CD4-positive, alpha-beta memory T cell (primary cell): Measurements from ENCODE around the gene CYTL1. TPM values are rescaled to one million over a fixed set of nuclear protein-coding genes. Genes with fewer than 3 reads are reported as not detected.

Experiments
- CTCF ChIA-PET: fragments of 350-600 bp; sonication (Branson Sonifier 250); formaldehyde crosslinking; loops from one replicate; lab custom pipeline; 2021; ENCODE audit warnings: inconsistent platforms; ENCODE audit not compliant: partially characterized antibody; lab: Charles Lee
- POLR2A ChIA-PET: fragments of 350-600 bp; sonication (Branson Sonifier 250); formaldehyde crosslinking; loops from one replicate; lab custom pipeline; 2021; ENCODE audit not compliant: partially characterized antibody; lab: Charles Lee
- DNase-seq, 5 donors: peaks; one replicate each; pipeline versions ENCODE4 v3.0.0 to v3.0.0-alpha.2; 2020 to 2022; ENCODE audit warnings: mixed read lengths in 1 of 5
- H3K27ac ChIP-seq: one replicate; pipeline ENCODE4 v1.7.0; 2013; ENCODE audit warnings: low read depth, low read length
- H3K27me3 ChIP-seq: 2 replicates; pipeline ENCODE4 v1.7.0; 2013; ENCODE audit warnings: mild to moderate bottlenecking, low read length, moderate library complexity; ENCODE audit not compliant: insufficient read depth
- H3K36me3 ChIP-seq: 2 replicates; pipeline ENCODE4 v1.7.0; 2013; ENCODE audit warnings: mild to moderate bottlenecking, low read length, moderate library complexity; ENCODE audit not compliant: insufficient read depth
- H3K4me1 ChIP-seq: 2 replicates; pipeline ENCODE4 v1.7.0; 2013; ENCODE audit warnings: mild to moderate bottlenecking, low read length, moderate library complexity; ENCODE audit not compliant: insufficient read depth
- H3K4me3 ChIP-seq, 2 donors: one replicate each; pipeline ENCODE4 v1.7.0; 2013; ENCODE audit warnings: low read length in 2 of 2, mild to moderate bottlenecking in 1 of 2
- H3K9me3 ChIP-seq, 2 donors: one replicate each; pipeline ENCODE4 v1.7.0; 2013; ENCODE audit warnings: low read length in 2 of 2, control low read depth in 1 of 2; ENCODE audit not compliant: control insufficient read depth in 1 of 2
- H3K27ac Mint-ChIP-seq, 7 donors: one replicate each; pipeline ENCODE4 v1.8.0; 2020 to 2021; ENCODE audit warnings: mixed read lengths in 7 of 7, mild to moderate bottlenecking in 6 of 7, inconsistent platforms in 3 of 7, moderate library complexity in 3 of 7
- H3K27me3 Mint-ChIP-seq, 2 donors: one replicate each; pipeline ENCODE4 v1.8.0; 2020 to 2021; ENCODE audit warnings: mixed read lengths in 2 of 2
- H3K36me3 Mint-ChIP-seq, 2 donors: one replicate each; pipeline ENCODE4 v1.8.0; 2020 to 2021; ENCODE audit warnings: mixed read lengths in 2 of 2, inconsistent platforms in 1 of 2, mild to moderate bottlenecking in 1 of 2
- H3K4me1 Mint-ChIP-seq, 4 donors: one replicate each; pipeline ENCODE4 v1.8.0; 2020 to 2021; ENCODE audit warnings: mixed read lengths in 4 of 4, mild to moderate bottlenecking in 1 of 4
- H3K4me3 Mint-ChIP-seq, 8 donors: one replicate each; pipeline ENCODE4 v1.8.0; 2020 to 2021; ENCODE audit warnings: mixed read lengths in 8 of 8, mild to moderate bottlenecking in 7 of 8, moderate library complexity in 6 of 8, inconsistent platforms in 3 of 8
- H3K9me3 Mint-ChIP-seq, 8 donors: one replicate each; pipeline ENCODE4 v1.8.0; 2020 to 2021; ENCODE audit warnings: mixed read lengths in 8 of 8, mild to moderate bottlenecking in 5 of 8, inconsistent platforms in 3 of 8, moderate library complexity in 1 of 8
- intact Hi-C: fragments of 100-400 bp; cut with micrococcal nuclease; formaldehyde crosslinking; loops from one replicate; pipeline ENCODE4 v1.15.1; 2023
- polyA plus RNA-seq, 2 donors: library from polyadenylated mRNA; unstranded; fragments of 300-500 nt; fragmentation: Illumina TruSeq; gene quantifications; one replicate each; pipeline ENCODE4 v1.2.3, GENCODE V29; 2021
- total RNA-seq, 2 experiments: library from RNA; stranded (reverse); gene quantifications; one replicate each; pipeline ENCODE4 v1.2.3, GENCODE V29; 2021

The CYTL1 gene
- total and polyA plus RNA-seq, 4 experiments from 2014 or later, result not detected

GRCh38 chr4:5021546-5021945 is 2.3 kb upstream of the CYTL1 start:
- Mint-ChIP-seq H3K9me3 (peaks cover 0 to 3% (median 0%) of the 10 kb centered on the region in 8 donors), H3K27me3 (peaks cover 14 to 17% of the 10 kb centered on the region in 2 donors), H3K4me3 (no peak overlapping the region), H3K36me3 (no peaks in the 10 kb centered on the region), H3K27ac (no peak overlapping the region), H3K4me1 (no peaks in the 10 kb centered on the region)
- no peaks in the 10 kb centered on the region for H3K9me3 ChIP-seq
- no peak overlapping the region for H3K27ac ChIP-seq
- intact Hi-C loops, result no loop called here
- POLR2A ChIA-PET, result no interaction called here
- no peaks in the 10 kb centered on the region for H3K27me3 ChIP-seq
- H3K4me3 ChIP-seq, result no peak overlapping the region
- H3K4me1 ChIP-seq, result no peaks in the 10 kb centered on the region
- DNase-seq, result no peak
- no peaks in the 10 kb centered on the region for H3K36me3 ChIP-seq
- CTCF ChIA-PET, result no interaction called here

GRCh38 chr4:5020341-5020740 is 1.1 kb upstream of the CYTL1 start:
- H3K27ac Mint-ChIP-seq, result no peak overlapping the region
- H3K27me3 Mint-ChIP-seq, result peaks cover 9 to 19% of the 10 kb centered on the region in 2 donors
- no peak overlapping the region for H3K4me3 Mint-ChIP-seq
- ChIA-PET POLR2A (no interaction called here), CTCF (no interaction called here)
- H3K36me3 Mint-ChIP-seq, result no peaks in the 10 kb centered on the region
- H3K4me1 ChIP-seq, result no peaks in the 10 kb centered on the region
- H3K9me3 Mint-ChIP-seq, result peaks cover 0 to 3% (median 0%) of the 10 kb centered on the region in 8 donors
- no peaks in the 10 kb centered on the region for H3K27me3 ChIP-seq
- no peaks in the 10 kb centered on the region for H3K9me3 ChIP-seq
- intact Hi-C loops, result no loop called here
- H3K4me3 ChIP-seq, result no peak overlapping the region
- DNase-seq, result no peak
- no peaks in the 10 kb centered on the region for H3K4me1 Mint-ChIP-seq
- H3K36me3 ChIP-seq, result no peaks in the 10 kb centered on the region
- H3K27ac ChIP-seq, result no peak overlapping the region

GRCh38 chr4:5019796-5020195 is 538 bp upstream of the CYTL1 start:
- Mint-ChIP-seq H3K4me1 (no peaks in the 10 kb centered on the region), H3K36me3 (no peaks in the 10 kb centered on the region), H3K9me3 (peaks cover 0 to 3% (median 0%) of the 10 kb centered on the region in 8 donors), H3K27me3 (peaks cover 9 to 17% of the 10 kb centered on the region in 2 donors), H3K4me3 (no peak overlapping the region), H3K27ac (no peak overlapping the region)
- H3K27ac ChIP-seq, result no peak overlapping the region
- H3K4me3 ChIP-seq, result no peak overlapping the region
- ChIA-PET CTCF (no interaction called here), POLR2A (no interaction called here)
- no peaks in the 10 kb centered on the region for H3K4me1 ChIP-seq
- H3K9me3 ChIP-seq, result no peaks in the 10 kb centered on the region
- no peaks in the 10 kb centered on the region for H3K36me3 ChIP-seq
- DNase-seq, result no peak
- intact Hi-C loops, result no loop called here
- H3K27me3 ChIP-seq, result no peaks in the 10 kb centered on the region

- Histone ChIP-seq H3K9me3 (no peaks in the 10 kb centered on the region), H3K4me1 (no peaks in the 10 kb centered on the region), H3K36me3 (no peaks in the 10 kb centered on the region), H3K27me3 (no peaks in the 10 kb centered on the region), H3K27ac (no peak overlapping the region), H3K4me3 (no peak overlapping the region)
- Mint-ChIP-seq H3K4me1 (no peaks in the 10 kb centered on the region), H3K36me3 (no peaks in the 10 kb centered on the region), H3K27me3 (peaks cover 11 to 17% of the 10 kb centered on the region in 2 donors), H3K27ac (no peak overlapping the region), H3K9me3 (peaks cover 0 to 2% (median 0%) of the 10 kb centered on the region in 8 donors), H3K4me3 (no peak overlapping the region)
- DNase-seq, result no peak
- ChIA-PET CTCF (no interaction called here), POLR2A (no interaction called here)
- intact Hi-C loops, result no loop called here
Measured at GRCh38 chr4:5018603-5019002, 655 bp downstream of the CYTL1 start.

- ChIA-PET POLR2A (no interaction called here), CTCF (no interaction called here)
- Histone ChIP-seq H3K36me3 (no peaks in the 10 kb centered on the region), H3K9me3 (no peaks in the 10 kb centered on the region), H3K4me1 (no peaks in the 10 kb centered on the region), H3K27me3 (no peaks in the 10 kb centered on the region), H3K27ac (no peak overlapping the region), H3K4me3 (no peak overlapping the region)
- no peaks in the 10 kb centered on the region for H3K36me3 Mint-ChIP-seq
- intact Hi-C loops, result no loop called here
- no peaks in the 10 kb centered on the region for H3K4me1 Mint-ChIP-seq
- no peak overlapping the region for H3K4me3 Mint-ChIP-seq
- no peak for DNase-seq
- H3K27me3 Mint-ChIP-seq, result peaks cover 14 to 19% of the 10 kb centered on the region in 2 donors
- peaks cover 0 to 2% (median 0%) of the 10 kb centered on the region in 8 donors for H3K9me3 Mint-ChIP-seq
- no peak overlapping the region for H3K27ac Mint-ChIP-seq
Measured at GRCh38 chr4:5018096-5018495, 1.2 kb downstream of the CYTL1 start.

- no peak for DNase-seq
- ChIA-PET POLR2A (no interaction called here), CTCF (no interaction called here)
- no peaks in the 10 kb centered on the region for H3K36me3 ChIP-seq
- no peak overlapping the region for H3K4me3 Mint-ChIP-seq
- H3K27me3 Mint-ChIP-seq, result peaks cover 10 to 29% of the 10 kb centered on the region in 2 donors
- H3K27ac Mint-ChIP-seq, result no peak overlapping the region
- H3K4me1 ChIP-seq, result no peaks in the 10 kb centered on the region
- H3K9me3 ChIP-seq, result no peaks in the 10 kb centered on the region
- no peaks in the 10 kb centered on the region for H3K27me3 ChIP-seq
- intact Hi-C loops, result no loop called here
- H3K4me3 ChIP-seq, result no peak overlapping the region
- peaks cover 0 to 2% (median 0%) of the 10 kb centered on the region in 8 donors for H3K9me3 Mint-ChIP-seq
- H3K4me1 Mint-ChIP-seq, result no peaks in the 10 kb centered on the region
- H3K27ac ChIP-seq, result no peak overlapping the region
- no peaks in the 10 kb centered on the region for H3K36me3 Mint-ChIP-seq
Measured at GRCh38 chr4:5014007-5014682, 5.1 kb downstream of the CYTL1 start.

GRCh38 chr4:5012958-5013357 is 6.3 kb downstream of the CYTL1 start:
- no peak overlapping the region for H3K27ac ChIP-seq
- H3K27me3 Mint-ChIP-seq, result peaks cover 10 to 26% of the 10 kb centered on the region in 2 donors

More at GRCh38 chr4:5012958-5013357, 6.3 kb downstream of the CYTL1 start:
- Mint-ChIP-seq H3K27ac (no peak overlapping the region), H3K36me3 (no peaks in the 10 kb centered on the region), H3K4me3 (no peak overlapping the region), H3K9me3 (peaks cover 0 to 2% (median 0%) of the 10 kb centered on the region in 8 donors), H3K4me1 (no peaks in the 10 kb centered on the region)
- no peaks in the 10 kb centered on the region for H3K36me3 ChIP-seq
- H3K27me3 ChIP-seq, result no peaks in the 10 kb centered on the region
- no peaks in the 10 kb centered on the region for H3K4me1 ChIP-seq
- POLR2A ChIA-PET, result no interaction called here
- no peak overlapping the region for H3K4me3 ChIP-seq
- CTCF ChIA-PET, result no interaction called here
- intact Hi-C loops, result no loop called here
- H3K9me3 ChIP-seq, result no peaks in the 10 kb centered on the region
- DNase-seq, result no peak
